Measurements from ENCODE around the gene COL25A1. TPM values are rescaled to one million over a fixed set of nuclear protein-coding genes. Genes with fewer than 3 reads are reported as not detected.

Gene COL25A1
- total RNA-seq, 1 experiment from 2014 or later: not detected

DNA sequence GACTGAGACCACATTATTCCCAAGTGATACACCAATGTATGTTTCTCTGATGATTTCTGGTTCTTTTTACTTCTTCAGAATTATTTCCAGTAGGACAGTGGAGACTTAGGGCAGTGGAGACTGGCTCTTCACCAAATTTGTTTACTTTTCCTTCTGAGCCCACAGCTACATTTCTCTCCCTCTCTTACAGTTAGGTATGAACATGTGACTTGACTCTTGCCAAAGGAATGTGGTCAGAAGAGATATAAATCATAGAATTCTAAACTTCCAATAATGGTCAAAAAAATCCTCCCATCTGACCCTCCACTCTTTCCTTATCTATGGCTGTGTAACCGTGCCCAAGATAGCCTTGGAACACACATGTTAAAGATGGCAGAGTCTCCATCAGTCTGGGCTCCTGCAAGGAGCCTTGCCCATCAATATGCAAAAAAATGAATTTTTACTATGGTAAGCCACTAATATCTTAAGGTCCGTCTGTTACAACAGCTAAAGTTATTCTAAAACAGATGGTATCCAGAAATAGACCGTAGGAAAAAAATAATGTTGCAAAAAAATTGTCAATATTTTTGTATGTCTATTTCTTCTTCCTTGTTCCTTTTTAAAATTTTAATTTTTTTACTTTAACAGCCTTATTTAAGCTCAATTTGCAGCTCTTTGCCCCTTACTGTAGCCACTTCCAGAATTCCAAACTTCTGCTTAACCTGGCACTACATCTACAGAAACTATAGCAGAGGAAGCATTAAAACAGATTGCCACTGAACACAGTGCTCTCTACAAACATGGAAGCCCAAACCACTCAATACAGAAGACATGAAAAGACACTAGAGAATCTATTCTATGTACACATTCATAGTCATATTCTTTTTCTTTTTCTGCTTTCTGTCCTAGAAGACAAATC is 260.7 kb downstream of the COL25A1 start:
- no peak overlapping the region for H3K4me3 ChIP-seq (ENCODE audit: low read depth in 2 of 2, low read length in 2 of 2)
- DNase-seq (ENCODE audit: low read depth, low spot score) (no peak), ATAC-seq (no peak)
- POLR2A ChIA-PET: interaction anchor here (0.6 kb wide), 1 partner anchor 164 kb away, joined by 3 read pairs; no protein-coding TSS in a partner anchor
- no peak overlapping the region for H3K27ac ChIP-seq (ENCODE audit: low read length)
- in situ Hi-C loops (cut with HindIII; ENCODE audit: low pct_unique_long_range_greater_than_20kb, low sequenced_read_pairs): no loop called here
- no peak for TF ChIP-seq REST (IDR thresholded peaks at IDR 0.05; ENCODE audit: insufficient read depth in 1 of 2, low read depth in 2 of 2, low read length in 1 of 2)
- TF ChIP-seq CTCF (IDR thresholded peaks at IDR 0.05): no peak
- no peak for TF ChIP-seq POLR2AphosphoS5 (IDR thresholded peaks at IDR 0.05; ENCODE audit: low read depth, low read length)
- TF ChIP-seq SIN3A (IDR thresholded peaks at IDR 0.05; ENCODE audit: borderline replicate concordance, insufficient read depth, low read depth, low read length): no peak
- no peak for TF ChIP-seq TCF7L2 (IDR thresholded peaks at IDR 0.05; ENCODE audit: low read depth, low read length)
- no peaks in the 10 kb centered on the region for H3K27me3 ChIP-seq (ENCODE audit: control insufficient read depth, insufficient read depth, low read length)
- H3K4me1 ChIP-seq (ENCODE audit: control insufficient read depth, insufficient read depth, low read length): no peaks in the 10 kb centered on the region
- no TSS peak for BruUV-seq (replicated peaks)
- intact Hi-C loops (cut with micrococcal nuclease; ENCODE audit: unreplicated experiment): no loop called here
- no peaks in the 10 kb centered on the region for H3K9me3 ChIP-seq (ENCODE audit: control insufficient read depth, insufficient read depth, low read depth, low read length)
- CTCF ChIA-PET: no interaction called here
- H3K36me3 ChIP-seq (ENCODE audit: control insufficient read depth, insufficient read depth, low read length): no peaks in the 10 kb centered on the region

DNA sequence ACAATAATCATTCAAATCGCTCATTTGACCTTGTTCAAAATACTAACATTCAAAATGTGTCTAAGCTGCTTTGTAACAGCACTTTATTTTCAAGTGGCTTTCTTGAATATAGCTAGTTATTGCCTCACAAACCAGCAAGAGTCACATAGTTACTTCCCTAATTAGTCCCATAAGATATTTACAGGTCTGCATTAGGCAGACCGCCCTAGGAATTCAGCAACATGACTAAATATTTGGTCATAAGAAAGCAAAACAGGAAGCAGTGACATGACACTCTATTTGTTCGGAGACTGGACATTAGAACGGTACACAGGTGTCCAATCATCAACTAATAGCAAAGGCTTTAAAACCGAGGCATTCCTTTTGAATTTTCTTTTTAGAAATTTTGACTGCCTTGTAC is 262.0 kb downstream of the COL25A1 start:
- no TSS peak for BruUV-seq (replicated peaks)
- intact Hi-C loops (cut with micrococcal nuclease; ENCODE audit: unreplicated experiment): no loop called here
- ChIA-PET POLR2A (no interaction called here), CTCF (no interaction called here)
- H3K27me3 ChIP-seq (ENCODE audit: control insufficient read depth, insufficient read depth, low read length): no peaks in the 10 kb centered on the region
- DNase-seq (ENCODE audit: low read depth, low spot score): no peak
- no peak overlapping the region for H3K4me3 ChIP-seq (ENCODE audit: low read depth in 2 of 2, low read length in 2 of 2)
- H3K9me3 ChIP-seq (ENCODE audit: control insufficient read depth, insufficient read depth, low read depth, low read length): no peaks in the 10 kb centered on the region
- in situ Hi-C loops (cut with HindIII; ENCODE audit: low pct_unique_long_range_greater_than_20kb, low sequenced_read_pairs): no loop called here
- no peaks in the 10 kb centered on the region for H3K4me1 ChIP-seq (ENCODE audit: control insufficient read depth, insufficient read depth, low read length)
- no peak overlapping the region for H3K27ac ChIP-seq (ENCODE audit: low read length)
- no peak for TF ChIP-seq CTCF (IDR thresholded peaks at IDR 0.05)
- TF ChIP-seq SIN3A (IDR thresholded peaks at IDR 0.05; ENCODE audit: borderline replicate concordance, insufficient read depth, low read depth, low read length): no peak
- TF ChIP-seq REST (IDR thresholded peaks at IDR 0.05; ENCODE audit: insufficient read depth in 1 of 2, low read depth in 2 of 2, low read length in 1 of 2): no peak
- TF ChIP-seq POLR2AphosphoS5 (IDR thresholded peaks at IDR 0.05; ENCODE audit: low read depth, low read length): no peak
- TF ChIP-seq TCF7L2 (IDR thresholded peaks at IDR 0.05; ENCODE audit: low read depth, low read length): no peak
- ATAC-seq: no peak
- no peaks in the 10 kb centered on the region for H3K36me3 ChIP-seq (ENCODE audit: control insufficient read depth, insufficient read depth, low read length)

All from Panc1 (cell line).